GM21367 (cell line): ENCODE data around the gene ZNF611.
A peak's percentile ranks its signal among the peaks of the same experiment; 100 is the strongest.
"Not testable (repeated sequence)": the region's sequence is repeated elsewhere in the genome, so short reads cannot be mapped to it uniquely, and the experiment has no call there.

ENCODE experiments used
- ATAC-seq: cut with Tn5 transposase; IDR thresholded peaks from one replicate; pipeline ENCODE4 v1.9.1; 2021; ENCODE audit not compliant: unreplicated experiment

The ZNF611 gene

GRCh38 chr19:52734893-52735661 is at the start of gene ZNF611:
Gene ZNF611, minus strand, starts transcription at chr19:52735044. Its CDS starts 19,150 bp downstream, at chr19:52715894.
- ATAC-seq: peak; percentile 69

- not testable (repeated sequence) for ATAC-seq
Measured at GRCh38 chr19:52782864-52783263, 48.0 kb upstream of the ZNF611 start.

DNA sequence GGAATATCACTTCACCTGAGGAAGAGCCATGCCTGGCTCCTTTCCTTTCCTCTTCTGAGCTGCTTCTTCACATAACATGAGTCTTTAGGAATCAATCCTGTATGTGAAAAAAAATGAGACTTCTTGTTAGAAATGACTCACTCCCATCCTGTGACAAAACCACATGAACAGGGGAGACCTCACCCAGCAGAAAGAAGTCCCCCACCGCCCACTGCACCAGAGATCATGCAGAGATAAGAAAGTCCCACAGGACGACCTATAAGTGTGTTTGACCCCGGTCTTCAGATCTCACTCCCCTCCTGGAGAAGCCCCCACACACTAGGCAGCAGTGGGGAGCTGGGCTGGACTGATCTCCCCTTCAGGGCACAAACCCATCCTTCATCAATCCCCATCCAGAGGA is 44.0 kb upstream of the ZNF611 start:
- no peak for ATAC-seq

DNA sequence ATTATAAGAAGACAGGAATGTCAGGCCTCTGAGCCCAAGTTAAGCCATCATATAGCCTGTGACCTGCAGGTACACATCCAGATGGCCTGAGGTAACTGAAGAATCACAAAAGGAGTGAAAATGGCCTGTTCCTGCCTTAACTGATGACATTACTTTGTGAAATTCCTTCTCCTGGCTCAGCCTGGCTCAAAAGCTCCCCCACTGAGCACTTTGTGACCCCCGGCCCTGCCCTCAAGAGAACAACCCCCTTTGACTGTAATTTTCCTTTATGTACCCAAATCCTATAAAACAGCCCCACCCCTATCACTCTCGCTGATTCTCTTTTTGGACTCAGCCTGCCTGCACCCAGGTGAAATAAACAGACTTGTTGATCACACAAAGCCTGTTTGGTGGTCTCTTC is 21.6 kb upstream of the ZNF611 start:
- ATAC-seq: not testable (repeated sequence)

DNA sequence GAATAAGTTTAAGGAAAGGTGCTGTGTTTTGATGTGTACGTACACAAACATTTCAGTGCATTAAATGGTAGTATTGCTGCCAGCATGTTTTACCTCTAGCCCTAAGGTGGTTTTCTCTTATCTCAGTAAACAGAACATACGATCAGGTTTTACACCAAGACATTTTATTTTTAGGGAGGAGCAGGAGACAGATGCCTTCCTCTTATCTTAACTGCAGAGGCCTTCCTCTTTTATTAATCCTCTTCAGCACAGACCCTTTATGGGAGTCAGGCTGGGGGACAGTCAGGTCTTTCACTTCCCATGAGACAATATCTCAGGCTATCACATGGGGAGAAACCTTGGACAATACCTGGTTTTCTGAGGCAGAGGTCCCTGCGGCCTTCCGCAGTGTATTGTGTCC is 14.9 kb upstream of the ZNF611 start:
- ATAC-seq: no peak

- ATAC-seq: no peak
Measured at GRCh38 chr19:52748336-52748950, 13.6 kb upstream of the ZNF611 start.

DNA sequence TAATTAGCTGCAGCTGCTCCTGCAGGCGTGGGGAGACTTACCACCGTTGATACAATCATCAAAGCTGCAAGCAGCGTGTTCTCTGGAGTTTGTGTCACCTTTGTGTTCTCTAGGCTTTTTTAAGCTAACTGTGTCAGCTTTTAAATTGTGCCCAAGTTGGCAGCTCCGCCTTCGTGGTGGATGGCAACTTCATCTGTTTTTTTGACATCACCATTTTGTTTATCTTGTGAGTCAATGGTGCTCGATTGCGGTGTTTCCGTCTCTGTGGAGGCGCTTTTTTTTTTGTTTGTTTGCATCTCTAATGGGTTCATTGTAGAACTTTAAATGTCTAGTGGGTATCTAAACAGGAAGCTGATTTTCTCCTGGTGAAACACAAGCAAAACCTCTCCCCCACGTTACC is 11.1 kb upstream of the ZNF611 start:
- ATAC-seq: not testable (repeated sequence)

GRCh38 chr19:52743091-52743490 is 8.2 kb upstream of the ZNF611 start:
- ATAC-seq: no peak

GRCh38 chr19:52742516-52742915 is 7.7 kb upstream of the ZNF611 start:
- no peak for ATAC-seq

- no peak for ATAC-seq
Measured at GRCh38 chr19:52741951-52742485, 7.2 kb upstream of the ZNF611 start.

- ATAC-seq: not testable (repeated sequence)
Measured at GRCh38 chr19:52741371-52741770, 6.5 kb upstream of the ZNF611 start.

GRCh38 chr19:52739576-52739975 is 4.7 kb upstream of the ZNF611 start:
- ATAC-seq: no peak

DNA sequence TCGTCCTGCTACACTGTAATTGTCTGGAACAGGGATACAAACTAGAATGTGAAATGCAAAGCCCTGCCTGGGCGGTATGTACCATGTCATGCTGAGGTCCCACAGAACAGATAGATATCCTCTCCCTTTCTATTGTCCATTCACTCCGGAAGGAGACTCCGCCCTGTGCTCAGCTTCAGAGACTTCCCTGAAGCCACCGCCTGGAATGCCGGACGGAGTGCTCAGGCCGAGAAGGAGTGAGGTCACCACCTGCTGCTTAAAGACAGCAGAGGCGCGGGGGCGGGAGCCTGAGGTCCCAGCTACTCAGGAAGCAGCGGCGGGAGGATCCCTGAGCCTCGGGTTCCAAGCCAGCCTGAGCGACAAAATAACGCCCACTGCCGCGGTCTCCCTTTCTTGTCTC is 890 bp upstream of the ZNF611 start:
- no peak for ATAC-seq

DNA sequence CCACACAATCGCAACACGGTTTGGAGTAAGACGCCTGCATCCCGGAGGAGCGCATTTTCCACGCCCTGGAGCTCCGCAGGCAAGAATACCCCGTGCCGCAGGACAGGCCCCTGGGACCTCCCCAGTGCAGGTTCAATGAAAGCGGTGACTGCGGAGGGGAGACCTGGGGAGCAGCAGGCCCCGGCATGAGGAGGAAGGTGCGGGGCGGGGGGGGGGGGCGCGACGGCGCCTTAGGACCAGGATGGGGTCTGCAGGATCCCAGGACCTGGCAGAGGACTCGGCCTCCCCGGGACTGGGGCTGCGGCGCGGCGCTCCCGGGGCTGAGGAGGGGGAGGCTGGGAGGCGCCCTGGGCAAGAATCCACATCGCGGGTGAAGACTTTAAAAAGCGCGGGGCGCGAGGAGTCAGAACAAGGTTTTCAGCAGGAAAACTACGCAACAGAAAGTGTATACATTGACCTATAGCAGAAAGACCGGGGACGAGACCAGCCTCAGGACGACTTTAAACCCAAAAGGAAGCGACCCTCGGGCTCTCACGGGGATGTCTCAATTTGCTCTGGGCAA is 432 bp downstream of the ZNF611 start:
- peak; percentile 21 for ATAC-seq

DNA sequence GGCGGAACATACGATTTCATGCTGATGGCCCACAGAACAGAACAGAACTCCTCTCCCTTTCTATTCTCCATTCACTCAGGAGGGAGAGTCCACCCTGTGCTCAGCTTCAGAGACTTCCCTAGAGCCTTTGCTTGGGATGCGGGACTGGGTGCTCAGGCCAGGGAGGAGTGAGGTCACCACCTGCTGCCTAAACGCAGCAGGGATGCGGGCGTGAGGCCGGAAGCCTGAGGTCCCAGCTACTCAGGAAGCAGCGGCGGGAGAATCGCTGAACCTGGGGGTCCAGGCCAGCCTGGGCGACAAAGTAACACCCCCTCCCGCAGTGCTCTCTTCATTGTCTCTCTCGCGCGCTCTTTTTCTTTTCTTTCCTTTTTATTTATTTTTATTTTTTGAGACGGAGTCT is 8.8 kb downstream of the ZNF611 start:
- ATAC-seq: not testable (repeated sequence)

DNA sequence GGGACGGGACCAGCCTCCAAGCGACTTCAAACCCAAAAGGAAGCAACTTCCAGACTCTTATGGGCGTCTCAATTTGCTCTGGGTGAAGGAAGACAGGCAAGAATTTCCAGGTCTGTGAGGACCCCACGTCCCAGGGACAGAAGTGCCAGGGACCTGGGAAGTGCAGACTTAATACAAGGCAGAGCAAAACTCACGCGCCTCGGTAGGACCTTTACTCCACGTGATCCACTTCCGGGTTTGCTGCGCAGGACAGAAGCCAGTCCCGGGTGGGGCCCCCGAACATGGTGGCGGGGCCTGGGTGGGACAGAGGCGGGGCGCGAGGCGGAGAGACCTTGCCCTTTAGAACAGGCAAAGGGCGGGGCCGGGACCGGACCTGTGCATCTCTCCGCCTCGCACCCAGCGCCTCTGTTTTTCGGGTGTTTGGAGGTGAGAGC is 9.3 kb downstream of the ZNF611 start:
- no peak for ATAC-seq

GRCh38 chr19:52724701-52725514 is 9.9 kb downstream of the ZNF611 start:
- no peak for ATAC-seq

GRCh38 chr19:52723907-52724598 is 10.8 kb downstream of the ZNF611 start:
- not testable (repeated sequence) for ATAC-seq

- ATAC-seq: no peak
Measured at GRCh38 chr19:52722062-52723003, 12.5 kb downstream of the ZNF611 start.
